Kidney (tissue), 14 donors: ENCODE measurements around the gene ZBTB9. TPM values are rescaled to one million over a fixed set of nuclear protein-coding genes. Genes with fewer than 3 reads are reported as not detected.

Source experiments
- DNase-seq, 5 donors: peaks; one replicate each; pipeline ENCODE4 v3.0.0-alpha.2; 2013 to 2020
- FAIRE-seq: peaks from 2 replicates; lab custom pipeline; 2012; peaks lifted over from hg19 to GRCh38; lab: Jason Lieb, UNC
- H3K27ac ChIP-seq, 2 donors: one replicate each; pipeline ENCODE4 v1.7.0; 2013; ENCODE audit warnings: low read depth in 2 of 2, low read length in 2 of 2, inconsistent platforms in 1 of 2
- H3K27me3 ChIP-seq: one replicate; pipeline ENCODE4 v1.7.1; 2013; ENCODE audit warnings: low read length, inconsistent platforms; ENCODE audit not compliant: control insufficient read depth, insufficient read depth
- H3K36me3 ChIP-seq, 3 donors: one replicate each; pipeline versions ENCODE4 v1.7.0 to v1.7.1; 2013; ENCODE audit warnings: low read length in 3 of 3, control low read depth in 1 of 3, inconsistent platforms in 1 of 3; ENCODE audit not compliant: insufficient read depth in 3 of 3, control insufficient read depth in 2 of 3
- H3K4me1 ChIP-seq, 3 donors: one replicate each; pipeline versions ENCODE4 v1.7.0 to v1.7.1; 2013; ENCODE audit warnings: low read length in 3 of 3, inconsistent platforms in 1 of 3, low read depth in 1 of 3; ENCODE audit not compliant: control insufficient read depth in 2 of 3, insufficient read depth in 2 of 3
- H3K4me3 ChIP-seq, 3 donors: one replicate each; pipeline versions ENCODE4 v1.7.0 to v1.8.1; 2013; ENCODE audit warnings: low read length in 3 of 3, control low read depth in 1 of 3, inconsistent platforms in 1 of 3
- H3K9ac ChIP-seq, 3 donors: one replicate each; pipeline versions ENCODE4 v1.7.0 to v1.7.1; 2013; ENCODE audit warnings: low read length in 3 of 3, control low read depth in 1 of 3, inconsistent platforms in 1 of 3
- H3K9me3 ChIP-seq, 3 donors: one replicate each; pipeline versions ENCODE4 v1.7.0 to v1.7.1; 2013; ENCODE audit warnings: low read length in 3 of 3, control low read depth in 1 of 3, inconsistent platforms in 1 of 3; ENCODE audit not compliant: control insufficient read depth in 2 of 3, insufficient read depth in 1 of 3
- intact Hi-C: fragments of 100-400 bp; cut with DNase I; formaldehyde crosslinking; loops from one replicate; pipeline ENCODE4 v1.11.1; 2022
- polyA plus RNA-seq: library from polyadenylated mRNA; stranded (reverse); fragments of 350-450 nt; fragmentation: Illumina TruSeq; extraction: RNeasy Lipid Tissue Mini Kit (QIAGEN cat#74804); gene quantifications from one replicate; pipeline ENCODE4 v1.2.3, GENCODE V29; 2014; ENCODE audit warnings: low read depth, low replicate concordance; ENCODE audit not compliant: insufficient read depth
- total RNA-seq: library from RNA; stranded (reverse); fragmentation: NEBNext Ultra II Directional; extraction: Animal tissue kit (Norgen Biotek cat#: 25700); gene quantifications from one replicate; pipeline ENCODE4 v1.2.1, GENCODE V29; 2021
- TF ChIP-seq, protein P1 (sequence below): IDR thresholded peaks from 3 replicates; pipeline ENCODE4 v1.5.1; 2012; ENCODE audit warnings: mild to moderate bottlenecking, moderate library complexity, borderline replicate concordance; ENCODE audit not compliant: insufficient read depth; ENCODE audit errors: extremely low read depth
- donor health status: control.
- donor health status: control.
- donor health status: control.
- donor health status: control.
- donor health status: control.
- donor health status: DM: yes; HTN: yes; CAD: no.
- donor health status: Normal renal cell carcinoma (clear cell type).

The ZBTB9 gene
- total and polyA plus RNA-seq, 2 donors from 2014 or later: 6.4 to 11.5 TPM

DNA sequence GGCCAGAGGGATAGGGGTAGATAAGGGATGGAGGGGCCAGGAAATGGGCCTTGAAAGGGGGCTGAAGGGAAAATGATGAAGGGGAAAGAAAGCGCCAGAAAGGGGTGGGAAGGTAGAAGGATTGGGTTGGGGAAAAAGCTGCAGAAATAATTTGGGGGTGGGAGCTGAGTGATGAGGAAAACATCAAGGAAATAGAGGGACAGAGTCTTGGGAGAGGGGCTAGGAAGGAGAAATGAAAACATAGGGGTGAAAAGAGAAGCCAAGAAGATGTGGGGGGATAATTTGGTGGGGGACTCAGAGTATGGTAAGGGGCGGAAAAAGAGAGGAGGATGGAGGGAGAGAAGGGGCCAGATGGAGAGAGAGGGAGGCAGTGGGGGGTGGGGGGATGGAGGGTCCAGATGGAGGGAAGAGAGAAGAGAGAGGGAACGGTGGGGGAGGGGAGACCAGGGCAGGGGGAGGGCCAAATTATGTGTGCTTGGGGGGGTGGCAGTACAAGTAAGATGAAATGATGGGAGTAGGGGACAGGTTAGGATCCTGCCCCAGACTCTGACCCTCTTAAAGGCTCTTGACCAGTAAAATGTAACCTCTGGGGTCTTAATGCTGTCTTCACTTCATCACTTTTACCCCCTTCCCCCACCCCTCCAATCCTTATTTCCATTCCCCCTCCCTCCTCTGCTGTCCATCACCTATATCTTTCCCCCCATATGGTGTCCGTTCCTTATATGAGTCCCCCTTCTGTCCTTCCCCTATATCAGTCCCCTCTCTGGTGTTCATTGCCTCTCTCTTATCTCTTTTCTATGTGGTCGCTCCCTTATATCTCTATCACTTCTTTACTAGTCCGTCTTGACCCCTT is 33.7 kb upstream of the ZBTB9 start:
- Histone ChIP-seq H3K27ac (no peak overlapping the region), H3K4me3 (peak overlapping the region in 1 of 3 donors; percentile 46), H3K36me3 (peaks cover 0 to 1% (median 0%) of the 10 kb centered on the region in 3 donors), H3K9ac (no peak overlapping the region), H3K27me3 (no peaks in the 10 kb centered on the region), H3K9me3 (no peaks in the 10 kb centered on the region), H3K4me1 (peaks cover 0 to 25% (median 5%) of the 10 kb centered on the region in 3 donors)
- TF ChIP-seq, protein P1, sequence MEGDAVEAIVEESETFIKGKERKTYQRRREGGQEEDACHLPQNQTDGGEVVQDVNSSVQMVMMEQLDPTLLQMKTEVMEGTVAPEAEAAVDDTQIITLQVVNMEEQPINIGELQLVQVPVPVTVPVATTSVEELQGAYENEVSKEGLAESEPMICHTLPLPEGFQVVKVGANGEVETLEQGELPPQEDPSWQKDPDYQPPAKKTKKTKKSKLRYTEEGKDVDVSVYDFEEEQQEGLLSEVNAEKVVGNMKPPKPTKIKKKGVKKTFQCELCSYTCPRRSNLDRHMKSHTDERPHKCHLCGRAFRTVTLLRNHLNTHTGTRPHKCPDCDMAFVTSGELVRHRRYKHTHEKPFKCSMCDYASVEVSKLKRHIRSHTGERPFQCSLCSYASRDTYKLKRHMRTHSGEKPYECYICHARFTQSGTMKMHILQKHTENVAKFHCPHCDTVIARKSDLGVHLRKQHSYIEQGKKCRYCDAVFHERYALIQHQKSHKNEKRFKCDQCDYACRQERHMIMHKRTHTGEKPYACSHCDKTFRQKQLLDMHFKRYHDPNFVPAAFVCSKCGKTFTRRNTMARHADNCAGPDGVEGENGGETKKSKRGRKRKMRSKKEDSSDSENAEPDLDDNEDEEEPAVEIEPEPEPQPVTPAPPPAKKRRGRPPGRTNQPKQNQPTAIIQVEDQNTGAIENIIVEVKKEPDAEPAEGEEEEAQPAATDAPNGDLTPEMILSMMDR: no peak
- DNase-seq: no peak
- intact Hi-C loops: no loop called here
- no peak for FAIRE-seq

DNA sequence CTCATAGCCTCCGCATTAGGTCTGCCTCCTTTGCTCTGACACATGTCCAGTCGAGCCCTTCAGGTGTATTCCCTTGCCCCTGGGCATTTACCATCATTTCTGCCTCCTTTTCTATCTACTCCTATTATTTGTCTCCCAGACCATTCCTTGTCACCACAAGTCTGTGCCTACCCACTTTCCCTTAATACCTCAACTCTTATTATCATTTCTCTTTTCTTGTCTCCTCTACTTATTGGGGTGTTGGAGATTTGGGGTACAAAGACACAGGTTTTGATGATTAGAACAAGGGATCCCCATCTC is 33.1 kb upstream of the ZBTB9 start:
- FAIRE-seq (no peak), DNase-seq (no peak)
- H3K27me3 ChIP-seq: no peaks in the 10 kb centered on the region
- no peak overlapping the region for H3K27ac ChIP-seq
- H3K4me1 ChIP-seq: peaks cover 0 to 25% (median 5%) of the 10 kb centered on the region in 3 donors
- intact Hi-C loops: no loop called here
- TF ChIP-seq, protein P1: no peak
- no peaks in the 10 kb centered on the region for H3K36me3 ChIP-seq
- no peaks in the 10 kb centered on the region for H3K9me3 ChIP-seq
- H3K4me3 ChIP-seq: no peak overlapping the region
- no peak overlapping the region for H3K9ac ChIP-seq

DNA sequence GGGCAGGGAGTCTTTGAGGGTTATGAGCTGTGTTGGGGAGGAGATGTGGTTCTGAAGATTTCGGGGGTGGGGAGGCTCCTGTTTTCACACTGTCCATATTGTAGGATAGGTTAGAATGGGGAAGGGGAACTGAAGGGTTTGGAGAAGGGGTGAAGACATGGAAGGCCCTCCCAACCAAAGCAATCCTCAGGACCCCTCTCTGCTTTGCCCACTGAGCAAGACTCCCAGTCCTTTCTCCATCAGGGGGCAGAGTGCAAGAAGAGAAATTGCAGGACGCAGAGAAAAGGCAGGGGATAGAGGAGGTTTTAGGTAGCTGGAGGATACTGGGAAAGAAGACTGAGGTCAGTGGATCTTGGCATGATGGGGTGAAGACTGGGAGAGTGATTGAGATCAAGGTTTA is 30.6 kb upstream of the ZBTB9 start:
- peaks cover 0 to 22% (median under 1%) of the 10 kb centered on the region in 3 donors for H3K4me1 ChIP-seq
- DNase-seq (no peak), FAIRE-seq (no peak)
- no peak overlapping the region for H3K4me3 ChIP-seq
- no peaks in the 10 kb centered on the region for H3K27me3 ChIP-seq
- no peaks in the 10 kb centered on the region for H3K9me3 ChIP-seq
- no peak overlapping the region for H3K9ac ChIP-seq
- intact Hi-C loops: no loop called here
- TF ChIP-seq, protein P1: no peak
- no peaks in the 10 kb centered on the region for H3K36me3 ChIP-seq
- no peak overlapping the region for H3K27ac ChIP-seq
